ENCODE results near the gene BUD31. TPM values are rescaled to one million over a fixed set of nuclear protein-coding genes. Genes with fewer than 3 reads are reported as not detected.
A peak's percentile ranks its signal among the peaks of the same experiment; 100 is the strongest.

Gene BUD31
- total RNA-seq, 1 experiment from 2014 or later, result 104 TPM

DNA sequence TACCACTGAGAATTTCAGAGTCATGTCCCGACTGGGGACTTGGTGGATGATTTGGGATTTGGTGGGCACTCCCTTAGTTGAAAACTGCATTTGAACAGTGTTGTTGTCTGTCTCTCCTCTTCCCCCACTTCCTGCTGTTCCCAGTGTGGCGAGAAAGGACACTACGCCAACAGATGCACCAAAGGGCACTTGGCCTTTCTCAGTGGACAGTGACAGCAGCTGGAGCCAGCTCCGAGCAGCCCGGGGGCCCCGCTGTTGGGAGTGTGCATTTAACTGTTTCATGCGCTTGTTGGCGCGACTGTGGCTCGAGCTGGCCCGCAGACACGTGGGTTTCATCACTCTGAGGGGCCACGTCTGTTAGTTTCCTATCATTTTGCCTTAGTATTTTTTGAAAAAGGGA lies 47.5 kb downstream of the BUD31 start:
- H4K20me1 ChIP-seq (ENCODE audit: control insufficient read depth, insufficient read depth, insufficient read length), result no peaks in the 10 kb centered on the region
- H3K14ac ChIP-seq (ENCODE audit: insufficient read depth, low read length), result no peak overlapping the region
- H3K79me2 ChIP-seq (ENCODE audit: insufficient read depth, low read length), result no peaks in the 10 kb centered on the region; the same call in 1 of the 2 replicates
- no peak overlapping the region for H4K91ac ChIP-seq (ENCODE audit: insufficient read length, low read depth, low read length)
- 0 out of 5 replicates have a peak, but pooled peaks cover 0 to 3% of the 10 kb centered on the region in 2 experiments for H3K9me3 Mint-ChIP-seq
- no peaks in the 10 kb centered on the region for H3K4me1 Mint-ChIP-seq
- H2BK5ac ChIP-seq (ENCODE audit: insufficient read length, low read length), result no peak overlapping the region
- no peak for TF ChIP-seq CTCF (conservative IDR thresholded peaks at IDR 0.05)
- H2BK15ac ChIP-seq (ENCODE audit: low read depth, low read length), result no peak overlapping the region
- no peak overlapping the region for H3T11ph ChIP-seq (ENCODE audit: low read length)
- H3K27me3 ChIP-seq (ENCODE audit: insufficient read depth, low read length), result no peaks in the 10 kb centered on the region
- peaks cover 43 to 93% (median 83%) of the 10 kb centered on the region in 3 experiments; a peak in 6 of 7 replicates for H3K36me3 Mint-ChIP-seq (ENCODE audit: insufficient read depth in 1 of 3, low read depth in 3 of 3)
- no peak overlapping the region for H2AK5ac ChIP-seq (ENCODE audit: insufficient read length, low read length)
- no peak overlapping the region for H4K5ac ChIP-seq (ENCODE audit: insufficient read length, low read depth, low read length)
- no peak for DNase-seq
- H2AFZ ChIP-seq (ENCODE audit: low read length), result no peak overlapping the region
- H3K4me1 ChIP-seq (ENCODE audit: insufficient read depth, low read length), result no peaks in the 10 kb centered on the region
- no peak overlapping the region for H3K9ac ChIP-seq (ENCODE audit: extremely low read depth, insufficient read length, low read length)
- H3K79me1 ChIP-seq (ENCODE audit: insufficient read depth, low read depth, low read length, poor library complexity, severe bottlenecking), result peaks cover 5% of the 10 kb centered on the region
- peak overlapping the region in 1 of 3 experiments; percentile 47; a peak in 2 of 7 replicates for H3K27ac Mint-ChIP-seq
- H3K4me2 ChIP-seq (ENCODE audit: insufficient read depth, insufficient read length, low read length), result no peak overlapping the region
- no peak overlapping the region for H3K4ac ChIP-seq (ENCODE audit: low read depth, low read length)
- H3K18ac ChIP-seq (ENCODE audit: insufficient read length, low read depth, low read length), result no peak overlapping the region
- H2BK120ac ChIP-seq (ENCODE audit: low read depth, low read length, poor library complexity, severe bottlenecking), result no peak overlapping the region
- no peak overlapping the region for H2BK12ac ChIP-seq (ENCODE audit: insufficient read length, low read depth, low read length)
- no peak overlapping the region for H2BK20ac ChIP-seq (ENCODE audit: low read depth, low read length, poor library complexity, severe bottlenecking)
- H3K4me3 Mint-ChIP-seq, result no peak overlapping the region
- WGBS (ENCODE audit: extremely low coverage, insufficient read length, low lambda C conversion rate), result no CpG with 5 or more reads among the region's 13 CpGs
- no peak overlapping the region for H3K56ac ChIP-seq (ENCODE audit: insufficient read length, low read depth, low read length)
- H4K8ac ChIP-seq (replicated peaks; ENCODE audit: insufficient read length, low read depth, low read length), result no peak overlapping the region
- H3K27ac ChIP-seq (ENCODE audit: insufficient read length, low read depth, low read length), result no peak overlapping the region
- H3K23ac ChIP-seq (ENCODE audit: insufficient read length, low read depth, low read length), result no peak overlapping the region
- H3K27me3 Mint-ChIP-seq (ENCODE audit: low read depth), result no peaks in the 10 kb centered on the region; the same call in none of the 2 replicates
- H3K9me3 ChIP-seq (ENCODE audit: control insufficient read depth, low read depth, low read length), result no peaks in the 10 kb centered on the region
- H3K23me2 ChIP-seq (ENCODE audit: insufficient read length, low read depth, low read length, poor library complexity, severe bottlenecking), result no peaks in the 10 kb centered on the region

All from H9 (cell line).